NCI-H460 (cell line): ENCODE measurements around the gene NDUFB2. TPM values are rescaled to one million over a fixed set of nuclear protein-coding genes. Genes with fewer than 3 reads are reported as not detected.
A peak's percentile ranks its signal among the peaks of the same experiment; 100 is the strongest.
"Not testable (repeated sequence)": the region's sequence is repeated elsewhere in the genome, so short reads cannot be mapped to it uniquely, and the experiment has no call there.

Source experiments
- DNase-seq: peaks from one replicate; pipeline ENCODE4 v3.0.0-alpha.2; 2016; ENCODE audit warnings: low read depth; ENCODE audit errors: extremely low read depth
- total RNA-seq: library from RNA; depleted of rRNA; stranded (reverse); fragments of >200 nt; shearing (Covaris generic); gene quantifications from 2 replicates; pipeline ENCODE4 v1.2.3, GENCODE V29; 2014

NDUFB2 gene
- total RNA-seq, 1 experiment from 2014 or later, result 115 TPM

DNA sequence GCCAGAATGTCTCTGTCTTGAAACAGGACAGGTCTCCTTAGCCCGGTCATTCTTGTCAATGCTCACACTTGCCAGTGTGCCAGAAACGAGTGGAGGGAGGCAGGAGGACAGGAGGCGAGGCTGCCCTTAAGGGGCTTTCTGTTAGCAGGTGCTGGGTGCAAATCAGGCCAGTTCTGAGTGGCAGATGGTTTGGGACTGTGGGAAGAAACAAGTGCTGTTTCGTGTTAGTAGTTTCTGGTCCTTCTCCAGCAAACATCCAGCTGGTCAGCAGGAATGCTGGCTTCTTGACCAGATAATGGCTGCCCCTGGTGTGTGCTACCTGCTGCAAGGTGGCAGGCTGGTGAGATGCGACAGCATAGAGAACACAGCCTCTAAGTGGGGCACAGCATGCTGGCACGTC is 8.2 kb upstream of the NDUFB2 start:
- no peak for DNase-seq

DNA sequence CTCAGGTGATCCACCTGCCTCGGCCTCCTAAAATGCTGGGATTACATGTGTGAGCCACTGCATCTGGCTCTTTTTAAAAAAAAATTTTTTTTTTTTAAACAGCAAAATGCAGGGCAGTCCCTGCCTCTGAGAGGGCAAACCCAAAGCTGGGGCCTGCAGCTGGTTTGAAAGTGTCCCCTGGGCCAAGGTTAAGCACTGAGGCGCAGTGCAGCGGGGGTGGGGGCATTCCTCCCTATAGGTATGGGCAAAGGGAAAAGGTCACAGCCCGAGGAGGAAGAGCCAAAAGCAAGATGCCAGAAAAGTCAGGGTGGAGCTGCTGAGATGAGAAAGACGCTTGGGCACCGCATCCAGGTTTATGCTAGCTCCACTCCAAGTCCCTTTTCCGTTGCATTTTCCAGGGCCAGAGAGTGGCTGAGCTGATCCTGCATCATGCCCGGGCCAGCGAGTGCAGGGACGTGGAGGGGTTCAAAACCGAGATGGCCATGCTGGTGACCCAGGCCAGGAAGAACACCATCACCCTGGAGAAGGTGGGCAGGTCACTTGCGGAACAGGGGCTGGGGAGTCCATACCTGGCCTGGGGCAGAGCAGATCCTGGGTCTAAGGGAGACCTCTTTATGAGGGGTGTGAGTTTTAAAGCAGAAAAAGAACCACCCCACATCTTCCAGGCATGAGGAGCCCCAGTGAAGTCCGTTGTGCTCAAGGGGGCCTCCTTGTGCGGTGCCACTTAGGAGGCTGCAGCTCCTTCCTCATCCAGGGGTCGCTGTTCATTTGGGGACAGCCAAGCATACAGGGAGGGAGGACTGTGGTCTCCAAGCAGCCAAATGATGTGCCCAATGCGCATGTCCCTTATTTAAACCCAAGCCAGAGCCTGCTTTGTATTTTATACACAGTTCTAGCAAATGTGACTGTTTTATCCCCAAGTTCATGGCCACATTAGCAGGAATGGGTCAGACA is 7.0 kb upstream of the NDUFB2 start:
- no peak for DNase-seq

DNA sequence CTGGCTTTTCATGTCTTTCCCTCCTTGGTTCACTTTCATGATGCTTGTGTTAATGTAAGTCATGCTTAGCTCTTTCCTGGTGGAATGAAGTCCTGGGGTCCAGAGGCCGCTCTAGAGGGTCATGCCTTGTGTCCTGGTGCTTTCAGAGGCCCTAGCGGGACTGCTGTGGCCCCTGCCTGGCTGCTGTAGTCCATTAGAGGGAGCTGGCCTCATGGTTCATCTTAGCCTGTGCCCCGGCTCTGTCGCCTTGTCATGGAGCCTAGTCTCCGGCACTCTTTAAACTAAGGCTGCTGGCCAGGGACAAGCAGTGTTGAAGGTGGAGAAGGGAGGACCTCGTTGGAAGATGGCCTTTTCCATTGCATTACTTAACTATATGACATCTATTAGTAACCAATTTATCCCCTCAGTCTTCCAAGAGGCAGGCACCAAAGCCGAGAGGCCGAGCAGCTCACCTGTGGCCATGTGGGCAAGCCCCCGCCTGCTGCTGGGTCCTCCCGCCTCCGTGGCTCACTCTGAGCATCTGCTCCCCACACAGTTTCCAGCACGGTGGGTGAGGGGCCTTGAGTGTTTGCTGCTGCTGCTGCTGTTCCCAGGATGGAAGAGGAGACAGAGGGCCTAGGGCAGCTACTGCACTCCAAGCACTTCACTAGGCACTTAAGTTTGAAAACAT is 5.0 kb upstream of the NDUFB2 start:
- no peak for DNase-seq

DNA sequence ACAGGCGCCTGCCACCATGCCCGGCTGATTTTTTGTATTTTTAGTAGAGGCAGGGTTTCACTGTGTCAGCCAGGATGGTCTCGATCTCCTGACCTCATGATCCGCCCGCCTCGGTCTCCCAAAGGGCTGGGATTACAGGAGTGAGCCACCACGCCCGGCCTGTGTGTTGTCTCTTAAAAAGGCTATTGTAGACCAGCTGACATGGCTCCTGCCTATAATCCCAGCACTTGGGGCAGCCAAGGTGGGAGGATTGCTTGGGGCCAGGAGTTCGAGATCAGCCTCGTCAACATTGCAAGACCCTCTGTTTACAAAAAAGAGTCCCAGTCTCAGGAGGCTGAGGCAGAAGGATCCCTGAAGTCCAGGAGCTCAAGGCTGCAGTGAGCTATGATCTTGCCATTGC is 2.7 kb upstream of the NDUFB2 start:
- DNase-seq, result not testable (repeated sequence)

DNA sequence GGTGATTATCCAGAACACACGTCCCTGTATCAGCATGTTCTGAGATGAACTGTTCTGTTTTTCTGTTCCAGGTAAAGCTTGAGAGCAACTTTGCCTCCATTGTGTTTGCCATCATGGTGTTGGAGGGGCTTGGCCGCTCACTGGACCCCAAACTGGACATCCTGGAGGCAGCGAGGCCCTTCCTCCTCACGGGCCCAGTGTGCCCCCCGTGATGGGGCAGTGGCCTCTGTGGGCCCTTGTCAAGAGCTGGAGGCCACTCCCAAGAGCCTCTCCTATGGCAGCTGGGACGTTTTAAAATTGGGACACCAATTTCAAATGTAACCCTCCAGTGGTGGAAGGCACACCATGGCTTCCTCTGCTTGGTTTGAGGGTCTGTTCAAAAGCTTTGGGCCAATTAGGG is 1.9 kb upstream of the NDUFB2 start:
- no peak for DNase-seq

DNA sequence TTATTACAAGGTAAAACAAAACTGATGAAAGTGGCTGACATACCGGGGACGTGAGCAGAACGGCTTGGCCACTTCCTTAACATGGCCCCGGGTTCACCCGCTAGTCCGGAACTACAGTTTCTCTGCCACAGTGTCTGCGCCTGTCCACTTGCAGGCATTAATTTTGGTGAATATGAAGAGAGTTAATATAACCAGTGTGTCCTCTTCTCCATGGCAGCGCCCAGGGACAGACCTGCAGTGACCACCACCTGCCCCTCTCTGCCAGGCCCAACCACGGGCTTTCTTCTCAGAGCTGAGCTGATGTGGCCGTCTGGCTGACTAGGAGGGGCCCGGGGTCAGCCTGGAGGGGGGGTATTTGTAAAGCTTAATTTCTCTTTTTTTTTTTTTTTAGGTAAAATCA is 1.1 kb upstream of the NDUFB2 start:
- DNase-seq, result no peak

DNA sequence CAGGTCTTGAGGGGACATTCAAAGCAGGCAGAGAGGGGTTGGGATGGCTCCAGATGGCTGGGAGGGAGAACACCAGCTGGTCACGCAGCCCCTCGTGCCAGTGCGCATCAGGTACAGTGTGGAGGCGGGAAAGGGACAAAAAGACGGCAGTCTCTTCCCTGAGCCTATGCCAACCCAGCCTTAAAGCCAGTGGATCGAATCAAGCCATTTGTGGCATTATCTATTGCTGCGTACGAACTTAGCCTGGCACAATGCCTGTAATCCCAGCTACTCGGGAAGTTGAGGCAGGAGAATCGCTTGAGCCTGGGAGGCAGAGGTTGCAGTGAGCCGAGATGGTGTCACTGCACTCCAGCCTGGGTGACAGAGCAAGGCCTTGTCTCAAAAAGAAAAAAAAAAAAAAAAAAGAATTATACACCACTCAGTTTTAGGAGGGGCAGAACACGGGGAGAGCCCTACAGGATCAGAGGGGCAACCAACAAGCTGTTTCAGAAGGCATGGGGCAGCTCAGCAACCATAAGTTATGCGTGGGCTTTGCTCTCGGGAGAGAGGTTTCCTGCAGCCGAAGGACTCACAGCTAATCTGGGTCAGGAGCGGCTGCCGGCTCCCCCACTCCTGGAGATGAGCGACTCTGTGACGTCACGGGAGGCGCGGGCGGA is 356 bp upstream of the NDUFB2 start:
- peak; percentile 88 for DNase-seq

DNA sequence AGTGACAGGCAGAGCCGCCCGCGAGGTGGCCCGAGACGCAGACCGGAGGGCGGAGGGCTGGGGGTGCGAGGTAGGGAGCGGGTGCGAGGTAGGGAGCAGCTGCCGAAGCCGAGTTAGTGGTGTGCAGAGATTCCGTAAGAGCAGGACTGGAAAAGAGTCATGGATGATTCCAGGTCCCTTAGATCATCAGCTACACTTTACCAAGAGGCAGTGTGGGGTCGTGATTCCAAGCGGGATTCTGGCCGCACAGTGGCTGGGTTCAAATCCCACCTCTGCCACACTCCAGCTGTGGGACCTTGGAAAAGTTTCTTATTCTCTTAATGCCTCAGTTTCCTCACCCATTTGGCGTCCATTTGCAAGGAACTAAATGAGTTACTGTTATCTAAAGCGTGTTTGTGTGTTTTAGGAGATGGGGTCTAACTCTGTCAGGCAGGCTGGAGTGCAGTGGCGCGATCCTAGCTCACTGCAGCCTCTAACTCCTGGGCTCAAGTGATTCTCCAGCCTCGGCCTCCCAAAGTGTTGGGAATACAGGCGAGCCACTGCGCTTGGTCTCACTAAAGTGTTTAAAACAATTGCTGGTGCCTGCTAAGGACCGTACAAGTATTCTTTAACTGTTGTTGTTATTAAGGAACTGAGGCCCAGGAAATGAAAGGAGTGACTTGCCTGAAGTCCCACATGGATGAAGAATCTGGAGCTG is 1.1 kb downstream of the NDUFB2 start:
- no peak for DNase-seq

DNA sequence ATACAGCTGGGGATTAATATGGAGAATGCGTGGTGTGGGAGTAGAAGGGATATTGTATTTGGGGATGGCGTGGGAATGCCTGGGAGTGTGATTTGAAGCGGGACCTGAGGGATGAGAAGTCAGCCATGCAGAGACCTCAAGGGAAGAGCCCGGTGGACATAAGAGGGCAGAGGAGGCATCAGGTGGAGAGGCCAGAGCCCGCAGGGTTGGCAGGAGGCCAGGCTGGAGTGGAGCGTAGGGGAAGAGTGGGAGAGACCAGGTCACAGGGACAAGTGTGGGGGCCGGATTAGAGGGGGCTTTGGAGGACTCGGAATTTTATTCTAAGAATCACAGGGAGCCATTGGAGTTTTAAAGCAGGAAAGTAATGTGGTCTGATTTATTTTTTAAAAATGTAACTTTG is 2.0 kb downstream of the NDUFB2 start:
- no peak for DNase-seq

DNA sequence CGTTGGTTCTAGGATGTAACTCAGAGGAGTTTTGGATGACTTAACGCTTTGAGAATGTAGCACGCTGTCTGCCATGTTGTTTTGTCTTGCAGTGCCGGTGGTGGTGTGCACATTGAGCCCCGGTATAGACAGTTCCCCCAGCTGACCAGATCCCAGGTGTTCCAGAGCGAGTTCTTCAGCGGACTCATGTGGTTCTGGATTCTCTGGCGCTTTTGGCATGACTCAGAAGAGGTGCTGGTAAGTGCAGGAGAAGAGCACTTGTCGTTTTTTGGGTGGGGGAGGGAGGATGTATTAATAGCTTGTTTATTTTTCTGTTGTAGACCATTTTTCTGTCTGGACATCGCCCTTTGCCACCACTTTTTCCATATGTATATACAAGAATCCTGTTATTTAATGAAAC is 6.3 kb downstream of the NDUFB2 start:
- DNase-seq, result no peak

DNA sequence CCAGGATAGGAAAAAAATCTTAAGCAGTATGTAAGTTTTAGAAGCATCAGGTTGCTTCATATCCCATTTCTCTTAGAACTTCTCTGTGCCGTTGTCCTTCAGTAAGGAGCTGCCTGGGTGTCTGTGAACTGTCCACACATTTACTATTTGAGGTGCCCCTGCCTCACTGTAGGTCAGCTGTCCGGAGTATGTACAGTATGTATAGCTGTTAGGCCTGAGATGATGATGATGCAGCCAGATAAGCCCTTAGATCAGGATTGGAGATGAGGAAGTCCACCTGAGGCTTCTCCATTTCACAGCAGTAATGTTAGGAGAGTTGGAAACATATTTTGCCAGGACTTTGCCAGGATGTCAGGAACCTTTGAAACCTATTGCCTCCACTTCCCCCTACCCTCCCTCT is 7.7 kb downstream of the NDUFB2 start:
- DNase-seq, result no peak

DNA sequence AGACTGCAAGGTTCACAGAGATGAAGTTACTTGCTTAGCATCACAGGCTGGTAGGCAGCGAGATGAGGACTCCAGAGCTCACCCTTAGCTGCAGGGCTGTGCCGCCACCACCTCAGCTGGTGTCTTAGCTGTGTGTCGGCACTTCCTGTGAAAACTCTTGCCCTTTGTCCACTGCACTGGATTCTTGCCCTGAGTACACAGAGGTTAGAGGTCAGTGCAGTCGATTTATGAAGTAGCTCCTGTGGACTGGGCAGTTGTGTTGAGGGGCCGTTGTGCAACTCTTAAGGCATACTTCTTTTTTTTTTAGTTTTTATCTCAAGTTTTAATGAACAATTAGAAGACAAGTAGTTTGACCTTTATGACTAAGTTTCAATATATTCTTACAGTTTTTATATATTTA is 10.6 kb downstream of the NDUFB2 start:
- DNase-seq, result no peak

DNA sequence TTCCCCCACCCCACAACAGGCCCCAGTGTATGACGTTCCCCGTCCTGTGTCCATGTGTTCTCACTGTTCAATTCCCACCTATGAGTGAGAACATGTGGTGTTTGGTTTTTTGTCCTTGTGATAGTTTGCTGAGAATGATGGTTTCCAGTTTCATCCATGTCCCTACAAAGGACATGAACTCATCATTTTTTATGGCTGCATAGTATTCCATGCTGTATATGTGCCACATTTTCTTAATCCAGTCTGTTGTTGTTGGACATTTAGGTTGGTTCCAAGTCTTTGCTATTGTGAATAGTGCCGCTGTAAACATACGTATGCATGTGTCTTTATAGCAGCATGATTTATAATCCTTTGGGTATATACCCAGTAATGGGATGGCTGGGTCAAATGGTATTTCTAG is 12.3 kb downstream of the NDUFB2 start:
- not testable (repeated sequence) for DNase-seq

DNA sequence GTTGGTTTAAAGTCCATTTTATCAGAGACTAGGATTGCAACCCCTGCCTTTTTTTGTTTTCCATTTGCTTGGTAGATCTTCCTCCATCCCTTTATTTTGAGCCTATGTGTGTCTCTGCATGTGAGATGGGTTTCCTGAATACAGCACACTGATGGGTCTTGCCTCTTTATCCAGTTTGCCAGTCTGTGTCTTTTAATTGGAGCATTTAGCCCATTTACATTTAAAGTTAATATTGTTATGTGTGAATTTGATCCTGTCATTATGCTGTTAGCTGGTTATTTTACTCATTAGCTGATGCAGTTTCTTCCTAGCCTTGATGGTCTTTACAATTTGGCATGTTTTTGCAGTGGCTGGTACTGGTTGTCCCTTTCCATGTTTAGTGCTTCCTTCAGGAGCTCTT is 15.9 kb downstream of the NDUFB2 start:
- DNase-seq, result not testable (repeated sequence)

DNA sequence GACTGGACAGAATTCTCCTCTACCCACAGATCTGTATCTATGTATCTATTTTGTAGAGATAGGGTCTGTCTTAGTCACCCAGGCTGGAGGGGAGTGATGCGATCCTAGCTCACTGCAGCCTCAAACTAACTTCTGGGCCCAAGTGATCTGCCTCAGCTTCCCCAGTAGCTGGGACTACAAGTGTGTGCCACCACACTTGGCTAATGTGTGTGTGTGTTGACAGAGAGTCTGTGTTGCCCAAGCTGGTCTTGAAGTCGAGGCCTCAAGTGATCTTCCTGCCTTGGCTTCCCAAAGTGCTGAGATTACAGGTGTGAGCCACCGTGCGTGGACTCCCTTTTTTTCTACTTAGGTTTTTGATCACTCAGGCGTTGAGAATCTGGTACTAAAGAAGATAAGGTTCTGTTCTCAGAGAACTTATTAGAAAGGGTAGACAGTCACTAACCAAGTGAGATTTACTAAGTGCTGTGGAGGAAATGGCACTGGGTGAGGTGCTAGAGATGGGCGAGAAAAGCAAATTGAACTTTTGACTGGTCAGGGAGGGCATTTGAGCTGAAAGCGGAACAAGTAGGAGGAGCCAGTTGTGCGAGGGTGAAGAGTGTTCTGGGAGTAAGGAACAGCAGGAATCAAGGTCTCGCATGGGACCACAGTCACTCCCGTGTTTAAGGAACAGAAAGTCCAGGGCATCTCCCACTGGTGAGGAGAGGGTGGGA is 18.0 kb downstream of the NDUFB2 start:
- no peak for DNase-seq

DNA sequence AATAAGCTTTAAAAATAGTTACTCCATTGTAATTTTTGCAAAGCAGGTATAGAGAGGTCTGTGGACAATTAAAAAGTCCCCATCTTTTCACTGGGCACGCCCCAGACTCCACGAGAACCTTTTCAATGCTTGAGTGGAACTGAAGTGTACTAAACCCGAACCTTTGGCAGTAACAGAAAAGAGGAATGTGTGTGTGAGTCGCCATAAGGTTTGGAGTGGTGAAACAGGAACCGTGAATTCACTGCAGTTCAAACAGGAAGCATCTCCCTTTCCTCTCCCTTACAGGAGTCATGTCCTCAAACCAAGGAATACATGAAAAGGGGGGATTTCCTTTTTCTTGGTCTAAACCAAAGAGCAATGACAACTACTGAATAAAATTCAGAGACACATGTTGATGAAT is 23.2 kb downstream of the NDUFB2 start:
- DNase-seq, result no peak

DNA sequence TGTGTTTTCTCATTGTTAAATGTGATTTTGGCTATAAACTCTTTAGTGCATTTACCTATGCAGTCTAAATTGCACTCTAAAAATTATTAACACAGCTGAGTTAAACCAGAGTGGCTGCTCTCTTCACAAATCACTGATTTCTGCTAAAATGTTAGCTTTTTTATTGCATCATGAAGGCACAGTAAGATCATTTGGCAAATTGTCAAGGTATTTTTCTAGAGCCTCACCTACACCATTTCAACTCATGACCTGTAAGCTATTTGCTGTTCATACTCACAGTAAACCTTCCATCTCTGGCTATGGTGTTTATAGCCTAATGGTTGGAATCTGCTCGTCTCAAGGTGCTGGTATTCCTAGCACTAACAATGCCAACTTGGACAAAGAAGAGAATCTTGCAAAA is 25.7 kb downstream of the NDUFB2 start:
- no peak for DNase-seq

DNA sequence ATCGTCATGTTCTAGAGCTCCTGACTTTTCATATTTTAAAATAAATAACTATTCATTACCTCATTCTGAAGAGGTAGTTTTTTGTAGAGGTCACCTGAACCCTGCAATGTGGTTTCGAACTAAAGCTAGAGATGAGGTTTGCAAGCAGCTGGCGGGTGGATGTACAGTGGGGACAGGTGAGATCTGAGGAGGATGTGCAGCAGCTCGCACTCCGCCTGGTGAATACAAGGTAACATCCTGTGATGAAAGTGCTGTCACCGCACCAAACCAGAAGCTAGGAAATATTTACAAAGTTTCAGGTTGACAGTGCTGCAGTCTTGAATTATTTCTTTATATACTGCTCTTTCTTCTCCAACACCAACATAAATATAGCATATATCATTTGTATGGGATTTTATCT is 26.5 kb downstream of the NDUFB2 start:
- no peak for DNase-seq

DNA sequence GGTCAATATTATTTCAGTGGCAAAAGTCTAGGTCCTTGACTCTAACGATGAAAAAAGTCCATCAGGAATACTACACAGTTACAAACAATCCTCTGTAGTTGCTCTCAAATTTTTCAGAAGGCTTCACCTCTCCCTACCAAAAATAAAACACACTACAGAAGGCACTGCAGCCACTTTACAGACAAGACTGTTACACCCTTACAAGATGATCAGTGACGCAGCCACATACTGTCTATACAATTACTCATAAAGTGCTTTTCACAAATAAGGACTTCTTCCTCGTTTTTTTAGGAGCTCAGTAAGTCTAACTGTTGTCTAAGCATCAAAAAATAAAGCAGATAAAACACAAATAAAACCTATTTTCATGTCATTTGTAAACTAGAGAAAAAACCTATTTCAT is 27.1 kb downstream of the NDUFB2 start:
- DNase-seq, result no peak

DNA sequence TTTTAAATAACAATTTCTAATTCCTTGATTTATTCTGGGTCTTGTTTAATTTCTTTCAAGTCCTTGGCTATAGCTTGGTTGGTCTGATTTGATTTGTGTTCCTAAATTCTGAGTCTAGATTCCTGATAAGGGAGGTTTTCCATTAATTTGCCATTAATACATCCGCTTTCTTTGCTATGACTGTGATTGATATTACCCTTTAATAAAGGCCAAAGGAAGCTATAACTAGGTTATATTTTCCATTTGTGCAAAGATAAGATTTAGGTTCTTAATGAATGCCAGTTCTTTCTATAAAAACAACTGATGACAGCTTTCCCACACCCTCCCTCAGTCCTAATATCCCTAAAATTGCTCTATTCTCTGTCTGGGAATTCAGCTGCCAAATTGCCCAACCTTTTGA is 28.2 kb downstream of the NDUFB2 start:
- DNase-seq, result no peak
